Mammary epithelial cell (primary cell): ENCODE measurements around the gene IFFO2.

Source experiments
- EZH2 ChIP-seq: IDR thresholded peaks from 2 replicates; pipeline ENCODE4 v1.6.1; 2012; ENCODE audit warnings: low read length, inconsistent platforms, borderline replicate concordance
- TF ChIP-seq, protein P1 (sequence below), 2 donors: IDR thresholded peaks in 1 of 2; conservative IDR thresholded peaks in 1 of 2; 2 replicates each; pipeline ENCODE4 v1.5.1; 2011 to 2012; ENCODE audit warnings: inconsistent platforms in 2 of 2, low read length in 2 of 2, mild to moderate bottlenecking in 2 of 2, control low read depth in 1 of 2, low read depth in 1 of 2; ENCODE audit not compliant: insufficient read depth in 1 of 2; ENCODE audit errors: extremely low read depth in 1 of 2

GRCh38 chr1:18883636-18884418 lies 72.6 kb downstream of the IFFO2 start:
- TF ChIP-seq, protein P1, sequence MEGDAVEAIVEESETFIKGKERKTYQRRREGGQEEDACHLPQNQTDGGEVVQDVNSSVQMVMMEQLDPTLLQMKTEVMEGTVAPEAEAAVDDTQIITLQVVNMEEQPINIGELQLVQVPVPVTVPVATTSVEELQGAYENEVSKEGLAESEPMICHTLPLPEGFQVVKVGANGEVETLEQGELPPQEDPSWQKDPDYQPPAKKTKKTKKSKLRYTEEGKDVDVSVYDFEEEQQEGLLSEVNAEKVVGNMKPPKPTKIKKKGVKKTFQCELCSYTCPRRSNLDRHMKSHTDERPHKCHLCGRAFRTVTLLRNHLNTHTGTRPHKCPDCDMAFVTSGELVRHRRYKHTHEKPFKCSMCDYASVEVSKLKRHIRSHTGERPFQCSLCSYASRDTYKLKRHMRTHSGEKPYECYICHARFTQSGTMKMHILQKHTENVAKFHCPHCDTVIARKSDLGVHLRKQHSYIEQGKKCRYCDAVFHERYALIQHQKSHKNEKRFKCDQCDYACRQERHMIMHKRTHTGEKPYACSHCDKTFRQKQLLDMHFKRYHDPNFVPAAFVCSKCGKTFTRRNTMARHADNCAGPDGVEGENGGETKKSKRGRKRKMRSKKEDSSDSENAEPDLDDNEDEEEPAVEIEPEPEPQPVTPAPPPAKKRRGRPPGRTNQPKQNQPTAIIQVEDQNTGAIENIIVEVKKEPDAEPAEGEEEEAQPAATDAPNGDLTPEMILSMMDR (conservative IDR thresholded peaks at IDR 0.05 in 1 of 2, IDR thresholded peaks at IDR 0.05 in 1 of 2; ENCODE audit: extremely low read depth in 1 of 2, insufficient read depth in 1 of 2, low read depth in 1 of 2, low read length in 2 of 2) = peak; percentile 93 to 95
- TF ChIP-seq EZH2 = no peak
